ENCODE data around the gene RIC3. TPM values are rescaled to one million over a fixed set of nuclear protein-coding genes. Genes with fewer than 3 reads are reported as not detected.

RIC3 gene
- total RNA-seq, 4 donors from 2014 or later, result 1.5 to 6.4 (median 3.7) TPM

DNA sequence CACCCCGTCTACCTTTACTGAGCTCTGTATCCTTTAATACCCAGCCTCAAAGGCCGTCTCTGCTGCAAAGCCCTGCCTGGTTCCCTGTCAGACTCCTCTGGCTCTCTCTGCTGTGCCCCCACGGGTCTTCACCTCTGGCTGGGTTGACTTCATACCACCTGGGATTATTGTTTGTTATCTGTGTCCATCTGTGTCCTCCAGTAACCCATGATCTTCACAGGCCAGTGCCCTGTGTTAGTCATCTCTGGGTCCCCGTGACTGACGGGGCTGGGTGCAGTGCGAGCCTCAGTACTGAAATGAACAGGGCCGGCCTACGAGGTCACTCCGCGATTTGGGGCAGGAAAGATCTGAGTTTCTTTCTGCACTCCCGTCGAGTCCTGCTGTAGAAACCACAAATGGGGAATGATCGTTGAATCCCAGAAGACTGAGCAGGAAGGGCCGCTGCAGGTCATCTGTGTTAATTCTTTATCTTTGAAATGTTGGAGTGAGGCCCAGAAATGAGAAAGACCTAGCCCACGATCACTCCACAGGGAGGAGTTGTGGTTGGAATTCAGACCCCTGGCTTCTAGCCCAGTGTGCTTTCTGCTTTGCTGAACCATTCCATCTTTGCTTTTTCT lies 100.1 kb downstream of the RIC3 start:
- TF ChIP-seq, protein P1, sequence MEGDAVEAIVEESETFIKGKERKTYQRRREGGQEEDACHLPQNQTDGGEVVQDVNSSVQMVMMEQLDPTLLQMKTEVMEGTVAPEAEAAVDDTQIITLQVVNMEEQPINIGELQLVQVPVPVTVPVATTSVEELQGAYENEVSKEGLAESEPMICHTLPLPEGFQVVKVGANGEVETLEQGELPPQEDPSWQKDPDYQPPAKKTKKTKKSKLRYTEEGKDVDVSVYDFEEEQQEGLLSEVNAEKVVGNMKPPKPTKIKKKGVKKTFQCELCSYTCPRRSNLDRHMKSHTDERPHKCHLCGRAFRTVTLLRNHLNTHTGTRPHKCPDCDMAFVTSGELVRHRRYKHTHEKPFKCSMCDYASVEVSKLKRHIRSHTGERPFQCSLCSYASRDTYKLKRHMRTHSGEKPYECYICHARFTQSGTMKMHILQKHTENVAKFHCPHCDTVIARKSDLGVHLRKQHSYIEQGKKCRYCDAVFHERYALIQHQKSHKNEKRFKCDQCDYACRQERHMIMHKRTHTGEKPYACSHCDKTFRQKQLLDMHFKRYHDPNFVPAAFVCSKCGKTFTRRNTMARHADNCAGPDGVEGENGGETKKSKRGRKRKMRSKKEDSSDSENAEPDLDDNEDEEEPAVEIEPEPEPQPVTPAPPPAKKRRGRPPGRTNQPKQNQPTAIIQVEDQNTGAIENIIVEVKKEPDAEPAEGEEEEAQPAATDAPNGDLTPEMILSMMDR (IDR thresholded peaks at IDR 0.05; ENCODE audit: low read depth), result no peak

DNA sequence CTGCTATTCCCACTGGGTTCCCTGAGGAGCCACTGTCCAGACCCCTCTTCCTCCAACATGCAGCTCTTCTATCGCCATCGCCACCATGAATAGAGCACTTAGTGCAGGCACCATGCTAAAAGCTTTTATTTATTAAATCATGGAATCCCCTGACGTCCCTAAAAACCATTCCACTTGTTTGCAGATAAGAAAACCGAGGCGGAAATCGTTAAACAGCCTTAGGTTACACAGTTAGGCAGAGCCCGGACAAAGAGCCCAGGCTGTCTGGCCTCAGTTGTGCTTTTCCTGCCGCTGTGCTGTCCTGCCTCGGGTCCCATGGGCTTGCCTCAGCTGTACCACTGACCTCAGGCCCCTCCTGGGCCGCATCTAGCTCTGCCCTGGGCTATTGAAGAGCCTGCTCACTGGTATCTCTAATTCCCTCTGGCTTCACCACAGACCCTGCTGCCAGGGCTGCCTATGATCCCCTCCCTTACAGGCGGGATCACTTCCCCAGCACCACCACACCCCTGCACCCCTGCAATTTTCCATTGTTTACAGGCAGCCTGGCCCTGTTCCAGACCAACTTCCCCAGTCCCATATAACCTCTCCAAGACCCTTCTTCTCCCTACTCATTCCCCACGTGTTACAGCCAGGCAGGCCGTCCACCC lies 100.8 kb downstream of the RIC3 start:
- TF ChIP-seq, protein P1 (IDR thresholded peaks at IDR 0.05; ENCODE audit: low read depth), result no peak

DNA sequence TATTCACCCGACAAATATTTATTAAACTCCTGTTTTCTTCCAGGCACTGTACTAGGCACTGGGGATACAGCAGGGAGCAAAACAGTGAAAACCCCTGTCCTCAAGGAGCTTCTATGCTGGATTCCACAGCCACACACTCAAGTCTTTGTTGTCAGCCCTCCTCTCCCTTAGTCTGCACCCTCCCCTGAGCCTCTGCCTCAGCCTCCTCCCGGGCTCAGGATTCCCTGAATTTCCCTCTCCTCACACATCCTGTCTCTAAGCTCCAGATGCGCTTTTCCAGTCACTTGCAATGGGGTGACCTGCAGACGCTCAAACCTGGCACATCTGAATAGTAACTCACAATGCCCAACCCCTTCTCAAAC lies 101.3 kb downstream of the RIC3 start:
- TF ChIP-seq, protein P1 (IDR thresholded peaks at IDR 0.05; ENCODE audit: low read depth), result no peak

DNA sequence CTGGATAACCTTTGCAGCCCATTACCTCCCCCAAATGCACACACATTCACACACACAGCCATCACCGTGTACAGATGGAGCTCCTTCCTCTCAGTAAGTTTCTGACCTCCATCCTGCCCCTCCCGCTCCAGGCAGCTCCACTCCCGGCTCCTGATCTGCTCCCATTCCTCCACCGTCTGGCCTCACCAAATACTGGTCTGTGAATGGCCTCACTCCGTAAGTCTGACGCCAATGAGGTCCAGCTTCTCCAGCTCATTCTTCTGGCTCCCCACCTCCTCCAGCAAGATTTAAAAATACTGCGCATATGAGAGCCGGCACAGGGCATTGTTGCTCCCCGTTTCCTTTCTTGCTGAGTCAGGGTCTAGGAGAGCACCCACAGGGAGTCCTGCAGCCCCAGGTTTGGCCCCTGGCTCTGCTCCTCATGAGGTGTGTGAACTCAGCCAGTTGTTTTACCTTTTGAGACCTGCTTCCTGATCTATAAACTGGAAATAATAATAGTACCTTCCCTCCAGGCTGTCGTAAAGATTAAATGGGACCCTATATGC lies 101.8 kb downstream of the RIC3 start:
- TF ChIP-seq, protein P1 (IDR thresholded peaks at IDR 0.05; ENCODE audit: low read depth), result no peak

DNA sequence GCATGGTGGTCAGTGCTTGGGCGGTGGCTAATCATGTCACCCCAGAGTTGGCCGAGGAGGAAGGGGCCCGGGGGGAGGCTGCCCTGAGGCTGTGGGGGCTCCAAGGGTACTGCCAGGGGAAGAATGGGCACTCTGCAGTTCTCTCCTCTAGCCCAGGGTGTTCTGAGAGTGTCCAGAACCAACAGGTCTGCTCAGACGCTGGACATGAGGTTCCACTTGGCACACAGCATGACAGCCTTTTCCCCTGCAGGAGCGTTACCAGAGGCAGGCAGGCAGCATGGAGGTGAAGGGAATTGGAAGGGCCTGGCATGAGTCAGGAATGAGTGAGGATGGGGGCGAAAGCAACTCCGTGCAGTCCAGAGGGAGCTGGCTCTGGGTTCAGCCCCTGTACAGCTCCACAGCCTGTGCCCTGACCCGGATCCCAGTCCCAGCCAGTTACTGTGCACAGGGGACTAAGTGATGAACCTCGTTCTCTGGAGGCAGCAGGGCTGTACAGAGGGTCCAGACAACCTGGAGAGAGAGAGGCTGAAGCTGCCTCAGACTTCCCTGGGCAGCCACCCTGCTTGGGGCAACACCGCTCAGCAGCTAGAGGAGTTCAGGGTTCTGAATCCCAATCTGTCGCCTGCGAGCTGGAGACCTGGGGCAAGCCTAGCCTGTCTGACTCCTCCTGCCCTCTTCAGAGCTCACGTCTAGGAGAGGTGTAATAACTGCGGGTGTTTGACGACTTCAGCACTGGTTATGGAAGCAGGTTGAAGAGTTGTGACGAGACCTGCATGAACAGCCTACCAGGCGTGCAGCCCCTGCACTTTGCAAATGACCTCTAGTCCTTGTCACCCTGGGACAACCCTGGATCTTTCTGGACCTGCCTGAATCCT lies 102.6 kb downstream of the RIC3 start:
- TF ChIP-seq, protein P1 (IDR thresholded peaks at IDR 0.05; ENCODE audit: low read depth), result no peak

DNA sequence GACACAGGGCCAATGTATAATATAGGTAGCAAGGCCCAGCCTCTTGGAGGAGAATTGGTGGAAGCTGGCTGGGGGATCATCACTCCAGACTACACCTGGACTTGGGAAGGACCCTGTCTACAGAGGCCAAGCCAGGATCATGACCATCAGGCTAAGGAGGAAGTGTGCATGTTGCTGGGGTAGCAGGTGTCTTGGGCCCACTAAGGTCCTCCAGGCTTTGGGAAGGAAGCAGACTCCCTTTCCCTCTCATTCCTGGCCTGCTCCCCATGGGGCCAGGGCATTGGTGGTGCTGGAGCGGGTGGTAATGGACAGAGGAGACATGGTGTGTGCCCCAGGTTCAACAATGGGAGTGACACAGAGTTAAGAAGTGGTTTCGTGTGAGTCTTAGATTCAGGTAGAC lies 103.8 kb downstream of the RIC3 start:
- TF ChIP-seq, protein P1 (IDR thresholded peaks at IDR 0.05; ENCODE audit: low read depth), result no peak

DNA sequence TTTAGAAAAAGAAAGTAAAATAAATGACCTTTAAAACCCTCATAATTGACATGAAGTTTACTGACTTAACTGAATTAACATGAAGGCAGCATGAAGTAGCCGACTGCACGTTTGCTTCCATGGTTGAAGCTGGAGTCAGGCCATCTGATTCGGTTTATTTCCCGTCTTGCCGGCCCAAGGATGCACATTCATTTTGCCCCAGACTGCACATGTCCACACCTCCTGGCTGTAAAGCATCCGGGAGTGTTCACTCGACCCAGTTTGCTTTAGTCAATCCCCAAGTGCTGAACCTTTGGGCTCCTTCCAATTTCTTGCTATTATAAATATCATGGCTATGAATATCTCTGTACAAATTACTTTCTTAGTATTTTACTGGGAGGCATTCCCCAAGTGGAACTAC lies 105.5 kb downstream of the RIC3 start:
- TF ChIP-seq, protein P1 (IDR thresholded peaks at IDR 0.05; ENCODE audit: low read depth), result no peak
